ENCODE measurements around the gene DENND10. TPM values are rescaled to one million over a fixed set of nuclear protein-coding genes. Genes with fewer than 3 reads are reported as not detected.
A peak's percentile ranks its signal among the peaks of the same experiment; 100 is the strongest.

DENND10 gene
- total RNA-seq: 100 to 1,000 TPM in 1 of 4 donors, 10 to 100 TPM in 3; 57.1 to 103 (median 59.9) TPM

GRCh38 chr10:119103903-119104653 is at the start of gene DENND10:
TSS of gene DENND10 (plus strand) at chr10:119104113. CDS start at chr10:119104143, 30 bp downstream.
- Histone ChIP-seq H3K27ac (peak within 1 kb of the TSS; percentile 92 to 95 (median 94)), H3K36me3 (peaks cover 0 to 14% (median 5%) of the 10 kb centered on the region in 4 donors), H3K4me3 (peak within 1 kb of the TSS; percentile 96 to 100 (median 96)), H3K9me3 (no peaks in the 10 kb centered on the region), H3K4me1 (peaks cover 10 to 31% (median 19%) of the 10 kb centered on the region in 4 donors), H3K27me3 (no peaks in the 10 kb centered on the region)
- intact Hi-C loops (cut with DNase I; ENCODE audit: low total_unique reads) (no loop called here), in situ Hi-C loops (cut with MboI; ENCODE audit: low pct_ligation_motif_present in 1 of 4, low pct_unique_long_range_greater_than_20kb in 1 of 4, low sequenced_read_pairs in 3 of 4) (no loop called here)
- TF ChIP-seq POLR2AphosphoS5 (IDR thresholded peaks at IDR 0.05) (peak; percentile 91 to 95 (median 94)), POLR2A (IDR thresholded peaks at IDR 0.05) (peak; percentile 88), EP300 (IDR thresholded peaks at IDR 0.05; ENCODE audit: low read depth) (no peak), CTCF (IDR thresholded peaks at IDR 0.05) (peak in 1 of 5 experiments; percentile 25)
- DNase-seq: peak; percentile 87
- 2% methylated on average over 37 of the region's 91 CpGs; no CpG with 5 or more reads in 1 of the 2 donors for WGBS, 2 donors (ENCODE audit: low coverage in 1 of 2)

- Histone ChIP-seq H3K4me3 (no peak overlapping the region), H3K27me3 (no peaks in the 10 kb centered on the region), H3K9me3 (no peaks in the 10 kb centered on the region), H3K36me3 (peaks cover 0 to 92% (median 46%) of the 10 kb centered on the region in 4 donors), H3K4me1 (peaks cover 0 to 20% (median 10%) of the 10 kb centered on the region in 4 donors), H3K27ac (peak overlapping the region; percentile 26 to 67 (median 60))
- WGBS, 2 donors (ENCODE audit: low coverage in 1 of 2): 62 to 63% methylated on average over 1 of the region's 1 CpG
- no peak for TF ChIP-seq POLR2A (IDR thresholded peaks at IDR 0.05)
- no peak for TF ChIP-seq CTCF (IDR thresholded peaks at IDR 0.05)
- TF ChIP-seq POLR2AphosphoS5 (IDR thresholded peaks at IDR 0.05): no peak
- no peak for TF ChIP-seq EP300 (IDR thresholded peaks at IDR 0.05; ENCODE audit: low read depth)
- DNase-seq: peak; percentile 45
- intact Hi-C loops (cut with DNase I; ENCODE audit: low total_unique reads): no loop called here
- in situ Hi-C loops (cut with MboI; ENCODE audit: low pct_ligation_motif_present in 1 of 4, low pct_unique_long_range_greater_than_20kb in 1 of 4, low sequenced_read_pairs in 3 of 4): no loop called here
These were observed 48.4 kb upstream of the DENND10 start for GRCh38 chr10:119055472-119055871.

GRCh38 chr10:119058010-119058409 is 45.9 kb upstream of the DENND10 start:
- in situ Hi-C loops (cut with MboI; ENCODE audit: low pct_ligation_motif_present in 1 of 4, low pct_unique_long_range_greater_than_20kb in 1 of 4, low sequenced_read_pairs in 3 of 4) (no loop called here), intact Hi-C loops (cut with DNase I; ENCODE audit: low total_unique reads) (no loop called here)
- Histone ChIP-seq H3K27me3 (no peaks in the 10 kb centered on the region), H3K36me3 (peaks cover 0 to 86% (median 41%) of the 10 kb centered on the region in 4 donors), H3K4me3 (no peak overlapping the region), H3K4me1 (peaks cover 0 to 33% (median 10%) of the 10 kb centered on the region in 4 donors), H3K9me3 (no peaks in the 10 kb centered on the region), H3K27ac (no peak overlapping the region)
- 90 to 91% methylated on average over 11 of the region's 11 CpGs for WGBS, 2 donors (ENCODE audit: low coverage in 1 of 2)
- no peak for TF ChIP-seq EP300 (IDR thresholded peaks at IDR 0.05; ENCODE audit: low read depth)
- no peak for TF ChIP-seq CTCF (IDR thresholded peaks at IDR 0.05)
- TF ChIP-seq POLR2AphosphoS5 (IDR thresholded peaks at IDR 0.05): no peak
- TF ChIP-seq POLR2A (IDR thresholded peaks at IDR 0.05): no peak
- DNase-seq: no peak

- 65 to 73% methylated on average over 4 of the region's 4 CpGs for WGBS, 2 donors (ENCODE audit: low coverage in 1 of 2)
- Histone ChIP-seq H3K27ac (no peak overlapping the region), H3K9me3 (no peaks in the 10 kb centered on the region), H3K27me3 (no peaks in the 10 kb centered on the region), H3K36me3 (peaks cover 0 to 91% (median 41%) of the 10 kb centered on the region in 4 donors), H3K4me3 (no peak overlapping the region), H3K4me1 (peaks cover 0 to 33% (median 10%) of the 10 kb centered on the region in 4 donors)
- no peak for DNase-seq
- intact Hi-C loops (cut with DNase I; ENCODE audit: low total_unique reads) (no loop called here), in situ Hi-C loops (cut with MboI; ENCODE audit: low pct_ligation_motif_present in 1 of 4, low pct_unique_long_range_greater_than_20kb in 1 of 4, low sequenced_read_pairs in 3 of 4) (no loop called here)
- no peak for TF ChIP-seq POLR2A (IDR thresholded peaks at IDR 0.05)
- no peak for TF ChIP-seq POLR2AphosphoS5 (IDR thresholded peaks at IDR 0.05)
- no peak for TF ChIP-seq CTCF (IDR thresholded peaks at IDR 0.05)
- TF ChIP-seq EP300 (IDR thresholded peaks at IDR 0.05; ENCODE audit: low read depth): no peak
These were observed 44.4 kb upstream of the DENND10 start for GRCh38 chr10:119059557-119059956.

All from transverse colon (tissue), 4 donors.